Activated CD4-positive, alpha-beta T cell treated with anti-CD3 and anti-CD28 coated beads, Interleukin-10, Interleukin-2, amounts not matched to agents 100 ng/mL and 50 ng/mL, durations not matched to agents 16 hours and 8 hours (primary cell): ENCODE data around the gene DHRS4.
A peak's percentile ranks its signal among the peaks of the same experiment; 100 is the strongest.
"Not testable (repeated sequence)": the region's sequence is repeated elsewhere in the genome, so short reads cannot be mapped to it uniquely, and the experiment has no call there.

Source experiments
- DNase-seq: peaks from one replicate; pipeline ENCODE4 v3.0.0-alpha.2; 2020

DHRS4 gene

GRCh38 chr14:23988607-23989363, 35.2 kb downstream of the DHRS4 start, which contains the start of gene DHRS4L2:
TSS of gene DHRS4L2 (plus strand) at chr14:23988929. CDS start at chr14:23988948, 19 bp downstream.
- DNase-seq, result peak; percentile 91

GRCh38 chr14:23989734-23990445, 36.3 kb downstream of the DHRS4 start:
- DNase-seq, result peak; percentile 81

- DNase-seq, result not testable (repeated sequence)
These were observed 37.4 kb downstream of the DHRS4 start for GRCh38 chr14:23990961-23991360.

GRCh38 chr14:23993042-23993441, 39.5 kb downstream of the DHRS4 start:
- DNase-seq, result not testable (repeated sequence)

GRCh38 chr14:23996009-23996408, 42.4 kb downstream of the DHRS4 start:
- DNase-seq, result not testable (repeated sequence)

GRCh38 chr14:23996825-23997224, 43.3 kb downstream of the DHRS4 start:
- DNase-seq, result not testable (repeated sequence)

GRCh38 chr14:23999640-24000039, 46.1 kb downstream of the DHRS4 start:
- DNase-seq, result not testable (repeated sequence)

GRCh38 chr14:24001078-24001477, 47.5 kb downstream of the DHRS4 start:
- not testable (repeated sequence) for DNase-seq

- DNase-seq, result not testable (repeated sequence)
These were observed 48.1 kb downstream of the DHRS4 start for GRCh38 chr14:24001679-24002078.

- not testable (repeated sequence) for DNase-seq
These were observed 52.9 kb downstream of the DHRS4 start for GRCh38 chr14:24006471-24006816.

- DNase-seq, result peak; percentile 74
These were observed 53.5 kb downstream of the DHRS4 start for GRCh38 chr14:24006817-24007652.

GRCh38 chr14:24011051-24011450, 57.5 kb downstream of the DHRS4 start:
- DNase-seq, result no peak

- not testable (repeated sequence) for DNase-seq
These were observed 59.2 kb downstream of the DHRS4 start for GRCh38 chr14:24012726-24013273.

- DNase-seq, result peak; percentile 78
These were observed 60.3 kb downstream of the DHRS4 start for GRCh38 chr14:24013654-24014514.

- not testable (repeated sequence) for DNase-seq
These were observed 62.2 kb downstream of the DHRS4 start for GRCh38 chr14:24015745-24016144.
